ENCODE measurements around the gene MRPL28.

DNA sequence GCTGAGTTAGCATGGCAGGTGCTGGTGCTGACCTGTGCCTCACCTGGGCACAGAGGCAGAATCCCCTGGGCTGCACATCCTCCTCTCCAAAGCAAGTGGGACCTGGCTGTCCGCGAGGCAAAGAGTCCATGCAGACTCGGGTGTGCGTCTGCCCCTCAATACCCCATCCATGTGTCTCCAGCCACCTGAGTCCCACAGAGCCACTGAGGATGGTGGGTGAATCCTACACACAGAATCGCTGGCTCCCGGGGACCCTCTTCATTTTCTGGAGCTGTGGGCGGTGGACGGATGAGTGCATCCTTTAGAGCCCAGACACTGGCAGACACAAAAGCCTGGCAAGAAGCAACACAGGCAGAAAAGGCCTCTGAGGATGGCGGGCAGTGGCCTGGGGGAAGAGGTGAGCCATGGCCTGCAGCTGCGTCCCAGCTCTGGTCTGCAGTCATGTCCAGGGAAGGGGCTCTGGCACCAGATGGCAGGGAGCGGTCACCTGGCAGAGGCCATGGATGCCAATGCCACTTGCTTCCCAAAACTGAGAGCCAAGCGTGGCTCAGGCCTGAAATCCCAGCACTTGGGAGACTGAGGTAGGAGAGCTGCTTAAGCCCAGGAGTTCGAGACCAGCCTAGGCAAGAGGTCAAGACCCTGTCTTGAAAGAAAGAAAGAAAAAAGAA, 47.7 kb downstream of the MRPL28 start:
- TF ChIP-seq EZH2 (IDR thresholded peaks at IDR 0.05): no peak
- TF ChIP-seq POLR2AphosphoS5 (IDR thresholded peaks at IDR 0.05; ENCODE audit: borderline replicate concordance, low read depth, low read length): no peak
- no peak for TF ChIP-seq FOXP2 (optimal IDR thresholded peaks at IDR 0.05; ENCODE audit: control extremely low read depth, extremely low read length, insufficient read depth)
